Heart right ventricle (tissue), 16 donors: ENCODE measurements around the gene WWP2. TPM values are rescaled to one million over a fixed set of nuclear protein-coding genes. Genes with fewer than 3 reads are reported as not detected.

ENCODE experiments used
- ATAC-seq, 8 donors: fragments of 200-7000 bp; cut with Tn5 transposase; one replicate each; pipeline ENCODE4 v1.9.1; 2020; ENCODE audit warnings: mild to moderate bottlenecking in 8 of 8, moderate library complexity in 8 of 8, moderate number of reproducible peaks in 1 of 8
- DNase-seq, 2 donors: peaks; one replicate each; pipeline ENCODE4 v3.0.0-alpha.2; 2020
- H3K27ac ChIP-seq, 10 donors: fragments of 200-600 bp; sonication (generic) in 2 of 10; one replicate each; pipeline versions ENCODE4 v1.5.0 to v1.8.0; 2020 to 2022; ENCODE audit warnings: mild to moderate bottlenecking in 3 of 10
- H3K27me3 ChIP-seq, 7 donors: fragments of 200-600 bp; one replicate each; pipeline ENCODE4 v1.8.0; 2021 to 2022; ENCODE audit warnings: mild to moderate bottlenecking in 2 of 7
- H3K36me3 ChIP-seq, 9 donors: fragments of 200-600 bp; sonication (generic) in 1 of 9; one replicate each; pipeline versions ENCODE4 v1.5.0 to v1.8.0; 2020 to 2022; ENCODE audit warnings: mild to moderate bottlenecking in 2 of 9
- H3K4me1 ChIP-seq, 9 donors: fragments of 200-600 bp; sonication (generic) in 1 of 9; one replicate each; pipeline versions ENCODE4 v1.5.0 to v1.8.0; 2020 to 2022; ENCODE audit warnings: mild to moderate bottlenecking in 4 of 9
- H3K4me3 ChIP-seq, 10 donors: fragments of 200-600 bp; sonication (generic) in 2 of 10; one replicate each; pipeline versions ENCODE4 v1.5.0 to v1.8.0; 2020 to 2022; ENCODE audit warnings: mild to moderate bottlenecking in 7 of 10, moderate library complexity in 2 of 10
- H3K9me3 ChIP-seq, 11 donors: fragments of 200-600 bp in 10 of 11; sonication (generic) in 2 of 11; one replicate each; pipeline versions ENCODE4 v1.5.0 to v1.8.0; 2013 to 2022; ENCODE audit warnings: mild to moderate bottlenecking in 2 of 11, control low read depth in 1 of 11, moderate library complexity in 1 of 11
- WGBS, 2 donors: extraction: QIAGEN DNeasy Blood & Tissue Kit; methylation state at CpG; one replicate each; pipeline ENCODE4 v1.1.7; 2013; ENCODE audit warnings: inconsistent platforms in 1 of 2; 5-methylcytosine and 5-hydroxymethylcytosine counted together
- intact Hi-C, 10 donors: fragments of 100-400 bp; cut with DNase I; formaldehyde crosslinking; loops; one replicate each; pipeline versions ENCODE4 v1.11.1 to v1.14.2; 2022
- polyA plus RNA-seq, 2 donors: library from polyadenylated mRNA; stranded (reverse); fragments of 200-250 nt; gene quantifications; one replicate each; pipeline ENCODE4 v1.2.3, GENCODE V29; 2013
- total RNA-seq, 10 donors: library from RNA; stranded (reverse); fragmentation: NEBNext Ultra II Directional in 3 of 10; extraction: Animal tissue kit (Norgen Biotek cat#: 25700) in 3 of 10; gene quantifications; one replicate each; pipeline versions ENCODE4 v1.2.1 to v1.2.4, GENCODE V29; 2021 to 2023
- TF ChIP-seq, protein P1 (sequence below), 9 donors: fragments of 200-600 bp; sonication (generic) in 2 of 9; IDR thresholded peaks; one replicate each; pipeline versions ENCODE4 v1.5.0 to v1.8.0; 2021 to 2022; ENCODE audit warnings: antibody characterized with exemption in 9 of 9, mild to moderate bottlenecking in 5 of 9, moderate library complexity in 1 of 9
- donor health status: Arrhythmogenic right ventricular cardiomyopathy.
- donor health status: ischemic (EF 13 %, LVEDD 7.1; RV severe dilation, severe dysfunction).
- donor health status: healthy with polysubstance abuse.
- donor health status: DM: no; HTN: yes; CAD: no.
- donor health status: DM: no; HTN: no; CAD: no.
- donor health status: ischemic (EF 25% LVEDD 6.9; RV normal size, moderate dysfunction).
- donor health status: ischemic (EF 25% LVEDD 5.7; RV mildly dilated, moderate dysfunction).
- donor health status: healthy.
- donor health status: DM: yes; HTN: yes; CAD: no.
- donor health status: Ischemic cardiomyopathy.
- donor health status: ischemic (EF 35%, LVEDD 5.7; RV mildly dilated, moderate dysfunction).
- donor health status: nonischemic (EF 11% LVEDD 7.7; RV severe dilation, severe dysfunction).
- donor health status: DM: yes; HTN: yes; CAD: no.
- donor health status: PGD.
- donor health status: ischemic (EF 29% LVEDD 5.4; RV normal size, mild dysfunction).
- donor health status: nonischemic (EF 23%, LVEDD 6.1; RV moderate dilation, normal function).

WWP2 gene
- total and polyA plus RNA-seq, 12 donors: 9.0 to 31.1 (median 20.7) TPM

DNA sequence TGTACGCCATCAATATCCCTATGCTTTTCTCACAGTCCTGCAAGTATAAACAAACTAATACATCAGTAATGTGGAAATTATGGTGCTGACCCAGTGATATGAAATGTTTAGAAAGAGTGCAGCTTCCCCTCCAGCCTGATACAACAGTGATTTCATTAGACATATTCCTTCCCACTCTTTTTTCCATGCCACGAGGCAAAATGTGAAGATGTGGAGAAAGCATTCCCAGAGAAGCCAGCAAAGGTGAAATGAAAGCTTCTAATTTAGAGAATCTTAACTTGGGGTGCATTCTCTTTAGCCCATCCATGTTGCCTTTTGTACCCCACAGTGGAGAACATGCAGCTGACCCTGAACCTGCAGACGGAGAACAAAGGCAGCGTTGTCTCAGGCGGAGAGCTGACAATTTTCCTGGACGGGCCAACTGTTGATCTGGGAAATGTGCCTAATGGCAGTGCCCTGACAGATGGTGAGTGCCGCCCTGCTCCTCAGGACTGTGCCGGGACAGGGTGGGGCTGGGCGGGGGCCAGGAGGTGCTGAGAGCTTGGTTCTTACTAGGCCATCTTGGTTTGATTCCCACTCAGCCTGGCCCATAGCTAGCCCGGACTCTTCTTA lies 77.8 kb downstream of the WWP2 start:
- H3K27ac ChIP-seq: peak overlapping the region in 9 of 10 donors; percentile 52 to 87 (median 80)
- DNase-seq: peak; percentile 37 to 52
- 43 to 71% methylated on average over 10 of the region's 10 CpGs for WGBS, 2 donors
- peaks cover 12 to 55% (median 37%) of the 10 kb centered on the region in 9 donors for H3K4me1 ChIP-seq
- no peaks in the 10 kb centered on the region for H3K9me3 ChIP-seq
- TF ChIP-seq, protein P1, sequence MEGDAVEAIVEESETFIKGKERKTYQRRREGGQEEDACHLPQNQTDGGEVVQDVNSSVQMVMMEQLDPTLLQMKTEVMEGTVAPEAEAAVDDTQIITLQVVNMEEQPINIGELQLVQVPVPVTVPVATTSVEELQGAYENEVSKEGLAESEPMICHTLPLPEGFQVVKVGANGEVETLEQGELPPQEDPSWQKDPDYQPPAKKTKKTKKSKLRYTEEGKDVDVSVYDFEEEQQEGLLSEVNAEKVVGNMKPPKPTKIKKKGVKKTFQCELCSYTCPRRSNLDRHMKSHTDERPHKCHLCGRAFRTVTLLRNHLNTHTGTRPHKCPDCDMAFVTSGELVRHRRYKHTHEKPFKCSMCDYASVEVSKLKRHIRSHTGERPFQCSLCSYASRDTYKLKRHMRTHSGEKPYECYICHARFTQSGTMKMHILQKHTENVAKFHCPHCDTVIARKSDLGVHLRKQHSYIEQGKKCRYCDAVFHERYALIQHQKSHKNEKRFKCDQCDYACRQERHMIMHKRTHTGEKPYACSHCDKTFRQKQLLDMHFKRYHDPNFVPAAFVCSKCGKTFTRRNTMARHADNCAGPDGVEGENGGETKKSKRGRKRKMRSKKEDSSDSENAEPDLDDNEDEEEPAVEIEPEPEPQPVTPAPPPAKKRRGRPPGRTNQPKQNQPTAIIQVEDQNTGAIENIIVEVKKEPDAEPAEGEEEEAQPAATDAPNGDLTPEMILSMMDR (IDR thresholded peaks at IDR 0.05): no peak
- ATAC-seq: peak; percentile 45 to 87 (median 72)
- intact Hi-C loops: no loop called here
- peaks cover 0 to 54% (median 4%) of the 10 kb centered on the region in 9 donors for H3K36me3 ChIP-seq
- H3K27me3 ChIP-seq: no peaks in the 10 kb centered on the region
- H3K4me3 ChIP-seq: no peak overlapping the region

DNA sequence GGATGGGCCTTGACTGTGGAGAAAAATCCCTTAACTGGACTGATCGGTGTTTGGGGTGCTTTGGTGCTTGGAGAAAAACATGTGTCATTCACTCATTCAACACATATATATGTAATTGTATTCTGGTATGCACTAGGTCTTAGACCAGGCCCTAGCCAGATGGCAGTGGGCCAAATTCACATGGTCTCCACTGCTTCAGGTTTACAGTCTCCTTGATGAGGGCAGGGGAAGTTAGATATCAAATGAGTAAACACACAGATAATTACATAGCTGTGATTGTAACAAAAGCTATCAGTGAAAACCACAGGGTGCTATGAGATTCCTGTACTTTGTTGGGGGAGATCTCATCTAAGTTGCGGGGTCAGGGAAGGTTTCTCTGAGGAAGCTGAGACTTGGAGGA lies 78.8 kb downstream of the WWP2 start:
- no peak for DNase-seq
- TF ChIP-seq, protein P1 (IDR thresholded peaks at IDR 0.05): no peak
- Histone ChIP-seq H3K27me3 (no peaks in the 10 kb centered on the region), H3K4me3 (no peak overlapping the region), H3K27ac (peak overlapping the region in 2 of 10 donors; percentile 5 to 85), H3K4me1 (peaks cover 12 to 46% (median 35%) of the 10 kb centered on the region in 9 donors), H3K36me3 (peaks cover 0 to 58% (median 4%) of the 10 kb centered on the region in 9 donors), H3K9me3 (no peaks in the 10 kb centered on the region)
- ATAC-seq: peak in 1 of 8 donors; percentile 10
- 79 to 80% methylated on average over 2 of the region's 2 CpGs for WGBS, 2 donors
- intact Hi-C loops: no loop called here

DNA sequence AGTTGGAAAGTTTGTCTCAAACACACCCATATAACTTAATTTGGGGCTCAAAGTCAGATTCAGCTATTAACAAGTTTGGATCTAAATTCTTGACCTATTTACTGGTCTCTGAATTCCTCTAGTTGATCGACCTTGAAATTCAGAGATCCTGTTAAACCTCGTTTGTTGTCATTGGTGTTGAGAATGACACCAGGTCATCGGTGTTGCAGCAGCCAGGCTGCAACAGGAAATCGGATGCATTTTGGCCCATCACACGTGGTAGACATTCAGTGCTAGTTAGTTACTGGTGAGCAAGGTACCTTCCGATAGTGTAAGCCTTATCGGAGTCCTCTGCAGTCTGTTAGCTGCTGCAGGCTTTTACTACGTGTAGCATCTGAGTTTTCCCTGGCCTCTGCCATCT lies 82.3 kb downstream of the WWP2 start:
- no peak overlapping the region for H3K27ac ChIP-seq
- TF ChIP-seq, protein P1 (IDR thresholded peaks at IDR 0.05): no peak
- no peaks in the 10 kb centered on the region for H3K9me3 ChIP-seq
- H3K4me3 ChIP-seq: no peak overlapping the region
- DNase-seq: no peak
- 76 to 79% methylated on average over 8 of the region's 8 CpGs for WGBS, 2 donors
- H3K36me3 ChIP-seq: peaks cover 0 to 61% (median 4%) of the 10 kb centered on the region in 9 donors
- ATAC-seq: no peak
- intact Hi-C loops: no loop called here
- peaks cover 7 to 42% (median 31%) of the 10 kb centered on the region in 9 donors for H3K4me1 ChIP-seq
- H3K27me3 ChIP-seq: no peaks in the 10 kb centered on the region

DNA sequence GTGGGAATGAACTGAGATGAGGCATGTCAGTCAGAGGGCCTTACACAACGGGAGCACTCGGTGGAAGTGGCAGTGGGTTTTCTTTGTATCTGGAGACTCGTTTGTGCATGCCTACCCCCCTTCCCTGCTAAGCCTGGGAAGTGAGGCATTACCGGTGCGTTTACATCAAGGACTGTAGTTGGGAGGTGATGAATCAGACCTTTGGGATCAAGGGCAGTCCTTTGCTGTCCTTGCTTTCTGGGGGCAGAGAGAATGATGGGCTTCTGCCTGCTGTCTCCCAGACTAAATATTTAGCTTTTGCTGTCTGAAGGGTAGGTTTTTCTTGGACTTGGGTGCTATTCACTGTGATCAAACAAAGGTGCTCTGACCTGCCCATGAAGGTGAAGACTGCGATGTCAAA lies 83.0 kb downstream of the WWP2 start:
- 83 to 90% methylated on average over 6 of the region's 6 CpGs for WGBS, 2 donors
- TF ChIP-seq, protein P1 (IDR thresholded peaks at IDR 0.05): no peak
- no peak overlapping the region for H3K4me3 ChIP-seq

More for the DNA sequence above, 83.0 kb downstream of the WWP2 start:
- DNase-seq (no peak), ATAC-seq (no peak)
- peaks cover 0 to 55% (median 4%) of the 10 kb centered on the region in 9 donors for H3K36me3 ChIP-seq
- peaks cover 5 to 40% (median 29%) of the 10 kb centered on the region in 9 donors for H3K4me1 ChIP-seq
- H3K9me3 ChIP-seq: no peaks in the 10 kb centered on the region
- H3K27me3 ChIP-seq: no peaks in the 10 kb centered on the region
- intact Hi-C loops: no loop called here
- H3K27ac ChIP-seq: no peak overlapping the region
